Right lung (tissue), 5 donors: ENCODE results near the gene ZAP70. TPM values are rescaled to one million over a fixed set of nuclear protein-coding genes. Genes with fewer than 3 reads are reported as not detected.
A peak's percentile ranks its signal among the peaks of the same experiment; 100 is the strongest.

ENCODE experiments used
- DNase-seq, 2 donors: peaks; one replicate each; pipeline ENCODE4 v3.0.0-alpha.2; 2013
- polyA plus RNA-seq, 5 donors: library from polyadenylated mRNA; unstranded; fragments of 120-200 nt; gene quantifications; one replicate each; pipeline versions ENCODE4 v1.2.1 to v1.2.3, GENCODE V29; 2013; ENCODE audit warnings: inconsistent platforms in 1 of 5, low replicate concordance in 1 of 5; ENCODE audit not compliant: insufficient read length in 5 of 5, insufficient read depth in 1 of 5

The ZAP70 gene
- polyA plus RNA-seq, 5 donors: 1.5 to 2.4 (median 1.8) TPM

GRCh38 chr2:97747716-97748115 lies 34.3 kb downstream of the ZAP70 start:
- no peak for DNase-seq

GRCh38 chr2:97749581-97749980 lies 36.2 kb downstream of the ZAP70 start:
- no peak for DNase-seq

GRCh38 chr2:97750017-97750416 lies 36.6 kb downstream of the ZAP70 start:
- no peak for DNase-seq

- peak; percentile 14 to 19 for DNase-seq
Measured at GRCh38 chr2:97751752-97752151, 38.4 kb downstream of the ZAP70 start.

- DNase-seq: no peak
Measured at GRCh38 chr2:97752342-97753334, 39.3 kb downstream of the ZAP70 start.

GRCh38 chr2:97754690-97755346 lies 41.4 kb downstream of the ZAP70 start:
- no peak for DNase-seq

- no peak for DNase-seq
Measured at GRCh38 chr2:97755491-97755890, 42.1 kb downstream of the ZAP70 start.

GRCh38 chr2:97757062-97757461 lies 43.7 kb downstream of the ZAP70 start:
- DNase-seq: no peak

- no peak for DNase-seq
Measured at GRCh38 chr2:97758131-97758705, 44.8 kb downstream of the ZAP70 start.

GRCh38 chr2:97759727-97760407 lies 46.5 kb downstream of the ZAP70 start:
- no peak for DNase-seq

- DNase-seq: no peak
Measured at GRCh38 chr2:97760480-97761049, 47.2 kb downstream of the ZAP70 start.

- no peak for DNase-seq
Measured at GRCh38 chr2:97761192-97761591, 47.8 kb downstream of the ZAP70 start.

GRCh38 chr2:97763176-97763845 lies 49.9 kb downstream of the ZAP70 start:
- no peak for DNase-seq

- no peak for DNase-seq
Measured at GRCh38 chr2:97764559-97765263, 51.3 kb downstream of the ZAP70 start.

- no peak for DNase-seq
Measured at GRCh38 chr2:97765933-97766332, 52.6 kb downstream of the ZAP70 start.

- no peak for DNase-seq
Measured at GRCh38 chr2:97766567-97766966, 53.2 kb downstream of the ZAP70 start.

GRCh38 chr2:97769308-97769707 lies 55.9 kb downstream of the ZAP70 start:
- DNase-seq: no peak

GRCh38 chr2:97769711-97770110 lies 56.3 kb downstream of the ZAP70 start:
- DNase-seq: no peak

- DNase-seq: no peak
Measured at GRCh38 chr2:97770445-97770844, 57.1 kb downstream of the ZAP70 start.

- no peak for DNase-seq
Measured at GRCh38 chr2:97774425-97774824, 61.0 kb downstream of the ZAP70 start.
